ENCODE results near the gene PKN1.
A peak's percentile ranks its signal among the peaks of the same experiment; 100 is the strongest.
"Not testable (repeated sequence)": the region's sequence is repeated elsewhere in the genome, so short reads cannot be mapped to it uniquely, and the experiment has no call there.

Gene PKN1

DNA sequence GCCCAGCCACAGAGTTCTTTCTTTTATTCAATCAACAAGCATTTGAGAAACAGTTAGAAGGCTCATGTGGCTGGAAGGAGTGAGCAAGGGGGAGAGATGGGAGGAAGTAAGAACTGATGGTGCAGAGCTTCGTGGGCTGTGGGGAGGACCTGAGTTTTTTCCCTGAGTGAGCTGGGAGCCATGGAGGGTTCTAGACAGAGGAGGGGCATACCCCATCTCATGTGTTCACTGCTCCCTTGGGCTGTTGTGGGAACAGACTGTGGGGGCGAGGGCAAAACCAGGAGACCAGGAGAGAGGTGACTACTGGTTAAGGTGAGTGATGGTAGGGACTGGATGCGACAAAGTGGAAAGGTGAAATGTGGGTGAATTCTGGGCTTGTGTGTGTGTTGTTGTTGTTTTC is 2.4 kb upstream of the PKN1 start:
- no peak for DNase-seq (ENCODE audit: low spot score)

DNA sequence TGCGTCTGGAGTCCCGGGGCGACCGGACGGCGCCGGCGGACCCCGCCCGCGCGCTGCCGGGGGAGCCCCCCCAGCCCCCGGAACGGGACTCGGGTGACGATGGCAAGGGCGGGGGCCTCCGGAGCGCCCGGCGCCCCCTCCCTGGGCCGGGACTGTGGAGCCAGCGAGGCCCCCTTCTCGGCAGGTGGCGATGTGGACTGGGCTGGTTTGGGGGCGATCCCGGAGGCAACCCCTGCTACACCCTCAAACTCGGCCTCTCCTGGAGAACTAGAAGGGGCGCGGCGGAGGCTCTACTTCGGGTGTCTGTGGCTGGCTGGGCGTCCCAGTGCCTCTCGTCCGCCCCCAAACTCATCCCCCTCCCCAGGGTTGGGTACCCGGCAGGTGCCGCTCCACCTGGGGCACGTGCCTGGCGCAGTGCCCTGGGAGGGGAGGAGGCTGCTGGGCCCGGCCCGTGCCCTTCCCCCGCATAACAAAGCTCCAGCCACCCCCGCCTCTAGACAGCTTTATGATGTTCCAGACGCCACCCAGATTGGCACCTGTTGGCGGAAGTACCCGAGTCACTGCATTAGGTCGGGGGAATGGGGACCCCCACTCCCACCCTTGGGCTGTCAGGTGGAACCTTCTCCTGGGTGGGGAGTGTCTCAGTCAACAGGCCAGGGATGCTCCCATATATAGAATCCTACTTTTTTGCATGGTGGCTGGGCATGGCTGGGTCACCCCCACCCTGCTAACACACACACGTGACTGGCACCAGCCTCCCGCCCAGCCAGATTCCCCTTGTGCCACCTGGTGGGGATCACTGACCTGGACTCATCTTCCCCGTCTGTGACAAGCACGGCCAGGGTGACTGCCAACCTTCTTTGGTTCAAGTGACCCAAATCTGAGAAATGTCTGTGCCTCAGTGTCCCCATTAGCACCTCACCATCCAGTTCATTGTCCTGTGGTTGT is 722 bp downstream of the PKN1 start:
- DNase-seq (ENCODE audit: low spot score) = no peak

DNA sequence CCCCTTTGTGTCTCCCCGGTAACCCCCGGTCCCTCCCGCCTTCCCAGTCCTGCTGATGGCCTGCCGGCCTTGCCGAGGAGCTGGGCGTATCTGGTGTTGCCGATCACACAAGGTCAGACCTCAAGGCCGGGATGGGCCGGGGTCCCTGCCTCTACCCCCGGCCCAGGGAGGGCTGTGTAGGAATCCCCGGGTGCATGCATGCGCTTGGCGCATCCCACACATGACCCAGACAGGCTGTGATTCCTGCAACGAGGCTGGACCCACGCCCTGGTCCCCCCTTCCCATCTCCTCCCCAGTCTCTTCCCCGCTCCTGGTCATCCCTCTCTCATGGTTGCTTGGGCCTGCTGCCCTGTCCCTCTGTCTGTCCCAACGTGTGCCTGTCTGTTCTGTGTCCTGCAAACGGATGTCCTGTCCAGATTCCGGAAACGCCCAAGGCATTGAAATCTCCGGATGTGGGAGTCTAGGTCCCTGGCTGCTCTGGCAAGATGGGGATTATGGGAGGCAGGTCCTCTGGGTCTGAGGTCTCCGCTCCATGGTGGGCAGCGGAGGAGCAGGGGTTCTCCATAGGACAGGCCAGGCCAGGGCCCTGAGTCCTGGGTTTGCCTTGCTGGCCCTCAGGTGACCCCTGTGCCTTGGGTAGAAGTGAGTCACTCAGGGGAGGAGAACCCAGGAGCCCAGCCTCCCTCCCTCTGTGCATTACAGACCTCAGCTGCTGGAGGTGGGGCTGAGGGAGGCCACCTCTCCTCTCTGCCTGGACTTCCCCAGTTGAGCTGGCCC is 1.6 kb downstream of the PKN1 start:
- DNase-seq (ENCODE audit: low spot score) = peak; percentile 51

DNA sequence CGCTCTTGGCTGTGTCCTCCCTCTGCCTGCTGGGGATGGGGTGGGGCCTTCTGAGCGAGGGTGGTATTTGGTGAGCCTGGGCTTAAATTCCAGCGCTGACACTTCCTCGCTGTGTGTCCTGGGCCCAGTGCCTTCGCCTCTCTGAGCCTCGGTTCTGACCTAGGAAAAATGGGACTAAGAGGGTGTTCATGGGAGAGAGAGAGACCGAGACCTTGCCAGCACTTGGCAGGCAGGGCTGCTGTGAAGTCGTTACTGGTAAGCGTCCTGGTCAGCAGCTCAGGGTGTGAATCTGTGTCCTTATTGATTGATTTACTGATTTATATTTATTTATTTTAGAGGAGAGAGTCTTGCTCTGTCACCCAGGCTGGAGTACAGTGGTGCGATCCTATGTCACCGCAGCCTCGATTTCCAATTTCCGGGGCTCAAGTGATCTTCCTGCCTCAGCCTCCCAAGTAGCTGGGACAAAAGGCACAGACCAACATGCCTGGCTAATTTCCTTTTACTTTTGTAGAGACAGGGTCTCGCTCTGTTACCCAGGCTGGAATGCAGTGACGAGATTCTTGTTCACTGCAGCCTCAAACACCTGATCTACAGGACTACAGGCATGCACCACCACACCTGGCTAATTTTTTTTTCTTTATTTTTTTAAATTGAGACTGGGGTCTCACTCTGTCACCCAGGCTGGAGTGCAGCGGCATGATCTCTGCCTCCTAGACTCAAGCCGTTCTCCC is 2.4 kb downstream of the PKN1 start:
- no peak for DNase-seq (ENCODE audit: low spot score)

DNA sequence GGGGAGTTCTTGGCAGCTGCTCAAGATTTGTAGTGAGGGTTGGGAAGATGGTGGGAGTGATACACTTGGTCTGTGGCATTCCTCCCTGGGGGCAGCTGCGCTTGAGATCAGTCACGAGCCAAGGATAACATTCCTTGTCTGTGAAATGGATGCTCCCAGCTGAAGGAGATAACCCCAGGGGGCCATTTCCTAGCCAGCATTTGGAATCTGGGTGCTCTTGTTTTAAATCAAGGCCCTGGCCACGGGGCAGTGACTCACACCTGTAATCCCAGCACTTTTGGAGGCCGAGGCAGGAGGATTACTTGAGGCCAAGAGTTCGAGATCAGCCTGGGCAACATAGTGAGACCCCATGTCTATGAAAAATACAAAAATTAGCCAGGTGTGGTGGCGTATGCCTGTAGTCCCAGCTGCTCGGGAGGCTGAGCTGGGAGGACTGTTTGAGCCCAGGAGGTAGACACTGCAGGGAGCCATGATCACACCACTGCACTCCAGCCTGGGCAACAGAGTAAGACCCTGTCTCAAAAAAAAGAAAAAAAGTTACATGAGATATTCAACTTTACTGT is 4.6 kb downstream of the PKN1 start:
- DNase-seq (ENCODE audit: low spot score) = no peak

DNA sequence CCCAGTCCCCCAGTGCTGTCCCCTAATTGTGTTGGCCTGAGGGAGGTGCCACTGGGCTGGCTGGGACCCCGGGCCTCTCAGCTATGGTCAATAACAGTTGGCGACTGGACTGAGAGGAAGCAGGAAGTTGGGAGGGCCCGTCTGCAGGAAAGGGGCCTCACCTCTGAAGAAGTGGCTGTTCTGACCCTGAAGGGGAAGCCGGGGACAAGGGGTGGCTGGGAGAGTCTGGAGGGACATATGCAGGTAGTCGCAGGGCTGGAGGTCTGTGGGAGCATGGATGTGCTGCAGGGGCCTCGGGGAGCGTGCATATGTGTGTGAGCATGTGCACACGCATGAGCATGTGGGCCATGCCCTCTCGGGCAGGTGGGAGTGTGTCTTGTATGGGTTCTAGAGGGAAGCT is 5.9 kb downstream of the PKN1 start:
- DNase-seq (ENCODE audit: low spot score) = no peak

DNA sequence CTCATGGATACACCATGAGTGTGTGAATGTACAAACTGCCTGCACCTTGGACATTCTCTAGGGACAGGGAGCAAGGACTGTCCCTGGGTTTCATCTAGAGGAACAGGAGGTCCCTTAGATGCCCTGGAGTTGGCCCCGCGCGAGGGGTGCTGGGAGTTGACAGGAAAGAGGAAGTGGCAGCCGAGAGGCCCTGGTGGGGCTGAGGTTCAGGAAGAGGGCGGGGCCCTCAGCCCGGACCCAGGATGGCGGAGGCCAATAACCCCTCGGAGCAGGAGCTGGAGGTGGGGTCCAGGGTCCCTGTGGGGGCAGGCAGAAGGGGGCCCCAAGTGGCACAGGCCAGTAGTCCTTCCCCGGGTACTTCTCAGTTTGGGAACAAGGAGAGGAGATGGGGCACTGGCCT is 6.9 kb downstream of the PKN1 start:
- peak; percentile 74 for DNase-seq (ENCODE audit: low spot score)

DNA sequence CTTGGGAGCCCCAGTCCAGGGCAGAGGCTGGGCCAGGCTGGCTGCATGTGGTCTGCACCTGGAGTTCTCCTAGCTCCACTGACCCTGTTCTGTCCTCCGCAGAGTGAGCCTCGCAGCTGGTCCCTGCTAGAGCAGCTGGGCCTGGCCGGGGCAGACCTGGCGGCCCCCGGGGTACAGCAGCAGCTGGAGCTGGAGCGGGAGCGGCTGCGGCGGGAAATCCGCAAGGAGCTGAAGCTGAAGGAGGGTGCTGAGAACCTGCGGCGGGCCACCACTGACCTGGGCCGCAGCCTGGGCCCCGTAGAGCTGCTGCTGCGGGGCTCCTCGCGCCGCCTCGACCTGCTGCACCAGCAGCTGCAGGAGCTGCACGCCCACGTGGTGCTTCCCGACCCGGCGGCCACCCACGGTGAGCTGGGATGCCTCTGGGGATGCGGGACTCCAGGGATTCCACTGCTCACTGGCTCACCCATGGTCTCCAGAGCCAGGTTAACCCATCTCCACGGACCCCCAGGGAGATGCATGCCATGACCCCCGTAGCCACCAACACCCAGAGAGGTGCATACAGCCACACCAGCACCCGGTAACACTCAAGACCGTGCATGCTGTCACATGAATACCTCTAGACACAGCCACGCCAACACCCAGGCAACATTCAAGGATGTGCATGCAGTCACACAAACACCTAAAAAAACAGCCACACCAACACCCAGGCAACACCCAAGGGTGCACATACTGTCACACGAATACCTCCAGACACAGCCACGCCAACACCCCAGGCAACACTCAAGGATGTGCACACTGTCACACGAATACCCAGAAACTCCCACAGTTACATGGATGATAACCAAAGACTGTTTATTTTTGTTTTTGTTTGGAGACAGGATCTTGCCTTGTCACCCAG is 8.2 kb downstream of the PKN1 start:
- no peak for DNase-seq (ENCODE audit: low spot score)

DNA sequence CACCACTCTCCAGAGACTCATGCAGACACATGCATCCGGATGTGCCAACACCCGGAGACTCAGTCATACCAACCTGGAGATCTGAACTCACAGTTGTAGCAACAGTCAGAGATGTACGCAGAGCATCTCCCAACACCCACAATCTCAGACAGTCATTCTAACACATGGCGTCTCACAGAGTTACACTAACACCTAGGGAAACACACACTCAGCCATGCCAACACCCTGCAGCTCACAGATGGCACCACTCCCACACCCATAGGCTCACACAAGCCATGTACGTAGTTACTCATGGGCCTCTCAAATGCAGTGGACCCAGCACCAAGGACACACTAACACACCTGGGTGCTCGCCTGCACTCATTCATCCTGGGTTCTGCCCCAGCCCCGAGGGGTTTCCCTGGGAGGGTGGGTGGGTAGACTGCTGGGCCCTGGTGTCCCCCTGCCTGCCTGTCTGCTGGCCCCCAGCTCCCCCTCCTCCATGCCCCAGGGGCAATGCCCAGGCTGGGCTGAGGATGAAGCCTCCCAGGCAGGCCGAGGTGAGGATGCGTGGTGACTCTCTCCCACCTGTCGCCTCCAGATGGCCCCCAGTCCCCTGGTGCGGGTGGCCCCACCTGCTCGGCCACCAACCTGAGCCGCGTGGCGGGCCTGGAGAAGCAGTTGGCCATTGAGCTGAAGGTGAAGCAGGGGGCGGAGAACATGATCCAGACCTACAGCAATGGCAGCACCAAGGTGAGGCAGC is 10.0 kb downstream of the PKN1 start:
- DNase-seq (ENCODE audit: low spot score) = no peak

DNA sequence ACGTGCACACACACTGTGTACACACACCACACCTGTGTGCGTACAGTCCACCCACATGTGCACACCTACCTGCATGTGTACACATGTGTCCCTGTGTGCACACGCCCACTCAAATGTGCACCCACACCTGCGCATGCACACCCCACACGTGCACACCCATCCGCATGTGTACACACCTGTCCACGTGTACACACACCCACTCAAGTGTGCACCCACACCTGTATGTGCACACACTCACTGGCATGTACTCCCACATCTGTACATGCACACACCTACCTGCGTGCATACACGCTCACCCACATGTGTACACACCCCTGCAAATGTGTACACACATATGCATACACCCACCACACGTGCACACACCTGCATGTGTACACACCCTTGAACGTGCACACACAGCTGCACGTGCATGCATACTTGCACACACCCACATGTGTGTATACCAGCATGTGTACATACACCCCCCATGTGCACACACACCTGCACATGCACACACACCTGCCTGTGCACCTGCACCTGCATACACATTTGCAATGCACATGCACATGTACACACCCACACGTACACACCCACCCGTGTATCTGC is 10.6 kb downstream of the PKN1 start:
- no peak for DNase-seq (ENCODE audit: low spot score)

DNA sequence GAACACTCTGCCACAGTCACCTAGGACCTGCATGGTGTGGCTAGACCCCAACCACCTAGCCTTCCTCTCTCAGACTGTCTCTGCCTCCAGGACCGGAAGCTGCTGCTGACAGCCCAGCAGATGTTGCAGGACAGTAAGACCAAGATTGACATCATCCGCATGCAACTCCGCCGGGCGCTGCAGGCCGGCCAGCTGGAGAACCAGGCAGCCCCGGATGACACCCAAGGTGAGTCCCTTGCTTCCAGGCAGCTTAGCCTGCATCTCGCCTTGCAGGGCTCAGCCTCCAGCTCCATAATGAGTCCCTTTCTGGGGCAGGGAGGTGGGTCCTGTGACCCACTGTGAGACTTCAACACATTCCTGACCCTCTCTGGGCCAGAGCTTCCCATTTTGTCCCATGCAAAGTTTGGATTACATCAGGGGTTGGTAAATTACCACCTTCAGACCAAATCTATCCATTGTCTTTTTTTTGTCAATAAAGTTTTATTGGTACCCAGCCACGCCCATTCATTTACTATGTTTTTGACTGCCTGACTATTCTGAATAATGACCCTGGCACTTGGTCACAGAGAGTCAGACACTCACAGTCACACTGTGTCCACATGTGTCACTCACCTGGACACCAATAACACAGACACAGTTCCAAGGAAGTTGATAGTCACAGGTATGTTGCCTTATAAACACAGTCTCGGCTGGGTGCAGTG is 13.4 kb downstream of the PKN1 start:
- DNase-seq (ENCODE audit: low spot score) = no peak

DNA sequence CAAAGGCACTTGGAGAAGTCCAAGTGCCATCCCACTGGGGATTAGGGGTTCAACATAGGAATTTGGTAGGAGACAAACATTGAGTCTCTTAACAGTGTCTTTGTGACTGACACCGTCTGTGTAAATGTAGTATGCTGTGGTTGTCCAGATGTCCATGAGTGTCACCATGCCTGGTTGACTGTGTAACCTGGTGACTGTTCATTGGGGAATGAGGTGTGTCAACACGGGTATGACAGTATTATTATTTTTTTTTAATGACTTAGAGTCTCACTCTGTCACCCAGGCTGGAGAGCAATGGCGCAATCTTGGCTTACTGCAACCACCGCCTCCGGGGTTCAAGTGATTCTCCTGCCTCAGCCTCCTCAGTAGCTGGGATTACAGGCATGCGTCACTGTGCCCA is 16.2 kb downstream of the PKN1 start:
- no peak for DNase-seq (ENCODE audit: low spot score)

DNA sequence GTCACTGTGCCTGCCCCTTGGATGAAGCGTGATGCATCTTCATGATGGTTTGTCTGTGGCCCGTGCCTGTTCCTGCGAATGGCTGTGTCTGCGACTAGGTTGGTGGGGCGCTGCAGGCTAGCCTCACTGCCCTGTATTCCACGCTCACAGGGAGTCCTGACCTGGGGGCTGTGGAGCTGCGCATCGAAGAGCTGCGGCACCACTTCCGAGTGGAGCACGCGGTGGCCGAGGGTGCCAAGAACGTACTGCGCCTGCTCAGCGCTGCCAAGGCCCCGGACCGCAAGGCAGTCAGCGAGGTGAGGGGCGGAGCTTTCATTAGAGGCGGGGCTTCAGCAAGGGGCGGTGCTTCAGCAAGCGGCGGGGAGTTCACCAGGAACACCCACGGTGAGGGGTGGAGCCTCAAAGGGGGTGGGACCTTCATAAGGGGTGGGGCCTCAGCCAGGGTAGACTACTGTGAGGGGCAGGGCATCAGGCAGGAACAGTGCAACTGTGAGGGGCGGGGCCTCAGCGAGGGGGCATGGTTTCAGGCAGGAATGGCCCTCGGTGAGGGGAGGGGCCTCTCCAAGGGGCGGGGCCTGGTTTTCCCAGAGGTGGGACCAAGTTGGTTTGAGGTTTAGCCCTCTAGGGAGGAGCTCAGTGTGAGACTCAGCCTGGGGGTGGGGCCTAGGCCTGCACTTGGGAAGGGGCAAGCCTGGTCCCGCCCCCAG is 17.2 kb downstream of the PKN1 start:
- peak; percentile 25 for DNase-seq (ENCODE audit: low spot score)

DNA sequence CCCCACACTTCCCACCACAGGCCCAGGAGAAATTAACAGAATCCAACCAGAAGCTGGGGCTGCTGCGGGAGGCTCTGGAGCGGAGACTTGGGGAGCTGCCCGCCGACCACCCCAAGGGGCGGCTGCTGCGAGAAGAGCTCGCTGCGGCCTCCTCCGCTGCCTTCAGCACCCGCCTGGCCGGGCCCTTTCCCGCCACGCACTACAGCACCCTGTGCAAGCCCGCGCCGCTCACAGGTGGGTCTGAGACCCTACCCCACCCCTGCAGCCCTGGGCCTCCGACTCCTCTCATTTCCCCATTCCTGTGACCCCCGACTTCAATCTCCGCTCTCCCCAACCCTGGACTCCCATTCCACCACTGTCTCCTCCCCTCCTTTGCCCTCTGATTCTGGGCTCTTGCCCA is 17.8 kb downstream of the PKN1 start:
- DNase-seq (ENCODE audit: low spot score) = no peak

DNA sequence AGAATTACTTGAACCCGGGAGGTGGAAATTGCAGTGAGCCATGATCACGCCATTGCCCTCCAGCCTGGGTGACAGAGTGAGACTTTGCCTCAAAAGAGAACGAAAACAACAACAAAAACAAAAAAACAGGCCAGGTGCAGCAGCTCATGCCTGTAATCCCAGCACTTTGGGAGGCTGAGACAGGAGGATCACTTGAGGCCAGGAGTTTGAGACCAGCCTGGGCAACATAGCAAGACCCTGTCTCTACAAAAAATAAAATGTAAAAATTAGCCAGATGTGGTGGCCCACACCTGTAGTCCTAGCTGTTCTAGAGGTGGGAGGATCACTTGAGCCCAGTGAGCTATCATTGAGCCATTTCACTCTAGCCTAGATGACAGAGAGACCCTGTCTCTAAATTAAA is 19.2 kb downstream of the PKN1 start:
- not testable (repeated sequence) for DNase-seq (ENCODE audit: low spot score)

DNA sequence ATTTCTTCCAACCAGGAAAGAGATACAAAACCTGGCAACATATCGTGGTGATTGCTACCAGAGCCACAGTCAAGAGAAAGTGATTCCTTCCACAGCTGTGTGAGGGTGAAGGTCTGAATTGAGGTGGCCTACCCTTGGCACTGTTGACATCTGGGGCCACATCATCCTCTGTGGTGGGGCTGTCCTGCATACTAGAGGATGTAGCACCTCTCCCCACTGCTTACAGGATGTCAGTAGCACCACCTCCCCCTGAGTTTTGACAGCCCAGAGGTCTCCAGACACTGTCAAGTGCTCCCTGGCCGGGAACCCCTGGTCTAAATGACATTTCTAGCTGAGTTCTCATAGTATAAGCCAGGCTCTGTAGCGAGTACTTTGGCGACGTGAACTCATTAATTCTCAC is 26.6 kb downstream of the PKN1 start:
- DNase-seq (ENCODE audit: low spot score) = peak; percentile 40

DNA sequence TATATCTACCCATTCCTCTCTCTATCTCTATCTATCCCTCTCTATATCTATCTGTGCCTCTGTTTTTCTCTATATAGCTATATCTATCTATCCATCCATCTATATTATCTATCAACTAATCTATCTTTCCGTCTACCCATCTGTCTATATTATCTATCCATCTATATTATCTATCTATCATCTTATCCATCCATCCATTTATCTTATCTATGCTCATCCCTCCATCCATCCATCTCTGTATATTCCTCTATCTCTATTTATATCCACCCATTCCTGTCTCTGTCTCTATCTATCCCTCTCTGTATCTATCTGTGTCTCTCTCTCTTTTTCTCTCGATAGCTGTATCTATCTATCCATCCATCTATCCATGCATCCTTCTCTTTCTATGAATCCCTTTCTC is 27.8 kb downstream of the PKN1 start:
- no peak for DNase-seq (ENCODE audit: low spot score)

DNA sequence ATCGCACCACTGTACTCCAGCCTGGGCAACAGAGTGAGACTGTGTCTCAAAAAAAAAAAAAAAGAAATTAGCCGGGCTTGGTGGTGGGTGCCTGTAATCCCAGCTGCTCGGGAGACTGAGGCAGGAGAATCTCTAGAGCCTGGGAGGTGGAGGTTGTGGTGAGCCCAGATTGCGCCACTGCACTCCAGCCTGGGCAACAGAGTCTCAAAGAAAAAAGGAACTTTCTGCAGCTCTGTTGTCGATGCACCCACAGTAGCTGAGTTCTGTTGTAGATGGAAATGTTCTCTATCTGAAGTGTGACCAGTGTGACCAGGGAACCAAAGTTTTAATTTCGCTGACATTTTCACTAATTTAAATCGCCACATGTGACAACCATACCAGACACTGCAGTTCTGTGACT is 29.3 kb downstream of the PKN1 start:
- not testable (repeated sequence) for DNase-seq (ENCODE audit: low spot score)

DNA sequence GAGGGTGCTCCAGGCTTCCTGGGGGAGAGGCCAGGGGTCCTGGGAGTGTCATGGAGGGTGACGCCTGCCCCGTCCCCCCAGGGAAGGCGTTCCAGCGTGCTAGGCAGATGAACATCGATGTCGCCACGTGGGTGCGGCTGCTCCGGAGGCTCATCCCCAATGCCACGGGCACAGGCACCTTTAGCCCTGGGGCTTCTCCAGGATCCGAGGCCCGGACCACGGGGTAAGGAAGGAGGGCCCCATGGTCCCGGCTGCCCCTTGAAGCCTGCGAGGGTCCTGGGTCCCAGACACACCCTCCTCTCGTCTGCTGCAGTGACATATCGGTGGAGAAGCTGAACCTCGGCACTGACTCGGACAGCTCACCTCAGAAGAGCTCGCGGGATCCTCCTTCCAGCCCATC is 30.6 kb downstream of the PKN1 start:
- DNase-seq (ENCODE audit: low spot score) = no peak

Data from CD4-positive, alpha-beta T cell treated with Interleukin-15 for 4 hours (primary cell).